Coronary artery (tissue), 2 donors: ENCODE results near the gene CCDC78.

Experiments
- DNase-seq: peaks from one replicate; pipeline ENCODE4 v3.0.0-alpha.2; 2017; ENCODE audit warnings: low spot score
- H3K27ac ChIP-seq, 2 donors: fragments of 200-600 bp; sonication (generic); one replicate each; pipeline ENCODE4 v1.5.1; 2016 to 2019
- H3K4me3 ChIP-seq: fragments of 200-600 bp; sonication (generic); 2 replicates; pipeline ENCODE4 v1.5.1; 2016; ENCODE audit warnings: mild to moderate bottlenecking, moderate library complexity
- TF ChIP-seq, protein P1 (sequence below): fragments of 200-600 bp; sonication (generic); IDR thresholded peaks from one replicate; pipeline ENCODE4 v1.5.1; 2019; ENCODE audit warnings: antibody characterized with exemption

The CCDC78 gene

DNA sequence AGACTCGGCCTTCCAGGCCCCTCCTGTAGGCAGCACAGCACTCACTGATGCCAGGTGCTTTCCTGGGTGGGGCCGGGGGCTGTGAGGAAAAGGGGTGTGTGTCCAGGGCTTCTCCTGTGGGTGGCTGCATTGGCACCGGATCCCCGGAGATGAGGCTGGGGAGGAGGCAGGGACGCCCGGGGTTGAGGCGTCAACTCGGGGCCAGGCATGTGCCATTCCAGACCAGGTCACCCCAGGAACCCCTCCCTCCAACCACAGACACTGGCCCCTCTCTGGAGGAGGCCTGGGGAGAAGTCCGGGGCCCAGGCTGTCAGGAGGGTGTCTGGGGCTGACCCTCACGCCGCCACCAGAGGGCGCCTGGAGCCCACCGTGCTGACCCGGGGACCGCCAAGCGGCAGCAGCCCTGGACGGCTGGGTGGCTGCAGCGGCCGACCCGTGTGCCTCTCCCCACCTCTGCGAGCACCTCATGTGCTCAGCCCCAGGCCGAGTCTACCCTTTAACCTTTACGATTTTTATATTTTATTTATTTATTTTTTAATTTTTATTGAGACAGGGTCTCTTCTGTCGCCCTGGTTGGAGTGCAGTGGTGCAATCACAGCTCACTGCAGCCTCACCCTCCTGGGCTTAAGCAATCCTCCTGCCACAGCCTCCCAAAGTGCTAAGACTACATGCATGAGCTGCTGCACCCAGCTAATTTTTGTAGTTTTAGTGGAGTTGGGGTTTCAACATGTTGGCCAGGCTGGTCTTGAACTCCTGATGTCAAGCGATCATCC is 14.5 kb downstream of the CCDC78 start:
- Histone ChIP-seq H3K4me3 (no peak overlapping the region), H3K27ac (no peak overlapping the region)
- TF ChIP-seq, protein P1, sequence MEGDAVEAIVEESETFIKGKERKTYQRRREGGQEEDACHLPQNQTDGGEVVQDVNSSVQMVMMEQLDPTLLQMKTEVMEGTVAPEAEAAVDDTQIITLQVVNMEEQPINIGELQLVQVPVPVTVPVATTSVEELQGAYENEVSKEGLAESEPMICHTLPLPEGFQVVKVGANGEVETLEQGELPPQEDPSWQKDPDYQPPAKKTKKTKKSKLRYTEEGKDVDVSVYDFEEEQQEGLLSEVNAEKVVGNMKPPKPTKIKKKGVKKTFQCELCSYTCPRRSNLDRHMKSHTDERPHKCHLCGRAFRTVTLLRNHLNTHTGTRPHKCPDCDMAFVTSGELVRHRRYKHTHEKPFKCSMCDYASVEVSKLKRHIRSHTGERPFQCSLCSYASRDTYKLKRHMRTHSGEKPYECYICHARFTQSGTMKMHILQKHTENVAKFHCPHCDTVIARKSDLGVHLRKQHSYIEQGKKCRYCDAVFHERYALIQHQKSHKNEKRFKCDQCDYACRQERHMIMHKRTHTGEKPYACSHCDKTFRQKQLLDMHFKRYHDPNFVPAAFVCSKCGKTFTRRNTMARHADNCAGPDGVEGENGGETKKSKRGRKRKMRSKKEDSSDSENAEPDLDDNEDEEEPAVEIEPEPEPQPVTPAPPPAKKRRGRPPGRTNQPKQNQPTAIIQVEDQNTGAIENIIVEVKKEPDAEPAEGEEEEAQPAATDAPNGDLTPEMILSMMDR = peak; percentile 86
- DNase-seq = no peak

DNA sequence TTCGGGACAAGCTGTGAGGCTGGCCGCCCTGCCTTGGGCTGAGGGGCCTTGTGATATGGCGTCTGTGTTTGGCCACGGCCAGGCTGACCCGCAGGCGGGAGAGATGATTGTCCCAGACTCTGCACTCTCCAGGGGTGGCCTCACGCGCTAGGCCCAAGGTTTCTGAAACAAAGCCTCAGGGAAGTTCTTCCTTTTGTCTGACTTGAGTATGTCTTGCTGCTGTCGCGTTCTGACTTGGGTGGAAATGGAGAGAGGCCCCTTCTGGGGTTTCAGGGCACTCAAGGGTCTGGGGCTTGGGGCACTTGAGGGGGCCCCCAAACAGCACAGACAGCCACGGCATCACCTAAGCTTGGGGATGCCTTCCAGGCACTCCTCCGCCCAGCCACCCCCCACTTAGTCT is 15.2 kb downstream of the CCDC78 start:
- no peak for DNase-seq
- TF ChIP-seq, protein P1 = no peak
- no peak overlapping the region for H3K27ac ChIP-seq
- no peak overlapping the region for H3K4me3 ChIP-seq

DNA sequence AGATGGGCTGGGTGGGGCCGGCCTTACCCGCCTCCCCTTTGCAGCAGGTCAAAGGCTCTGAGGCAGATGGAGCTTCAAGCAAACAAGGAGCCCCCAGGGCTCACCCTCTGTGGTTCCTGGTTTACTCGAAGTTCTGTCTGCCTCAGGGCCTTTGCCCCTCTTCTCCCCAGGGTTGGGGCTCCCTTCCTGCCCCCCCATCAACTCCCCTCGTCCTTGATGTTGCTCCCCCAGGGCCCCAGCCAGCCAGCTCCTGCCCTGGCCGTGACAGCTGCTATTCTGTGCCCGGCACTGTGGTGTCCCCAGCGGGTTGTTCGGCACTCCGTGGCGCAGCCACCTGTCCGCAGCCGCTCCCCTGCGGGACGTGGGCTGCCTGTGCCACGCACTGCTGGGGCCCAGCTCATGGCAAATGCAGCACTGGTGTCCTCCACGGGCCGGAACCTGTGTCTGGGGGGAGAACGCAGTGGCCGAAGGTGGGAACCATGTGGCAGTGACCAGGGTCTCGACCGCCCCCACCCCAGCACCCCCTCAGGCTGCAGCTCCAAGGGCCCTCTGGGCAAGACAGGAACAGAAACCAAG is 15.7 kb downstream of the CCDC78 start:
- no peak for DNase-seq
- no peak overlapping the region for H3K27ac ChIP-seq
- no peak overlapping the region for H3K4me3 ChIP-seq
- TF ChIP-seq, protein P1 = no peak

DNA sequence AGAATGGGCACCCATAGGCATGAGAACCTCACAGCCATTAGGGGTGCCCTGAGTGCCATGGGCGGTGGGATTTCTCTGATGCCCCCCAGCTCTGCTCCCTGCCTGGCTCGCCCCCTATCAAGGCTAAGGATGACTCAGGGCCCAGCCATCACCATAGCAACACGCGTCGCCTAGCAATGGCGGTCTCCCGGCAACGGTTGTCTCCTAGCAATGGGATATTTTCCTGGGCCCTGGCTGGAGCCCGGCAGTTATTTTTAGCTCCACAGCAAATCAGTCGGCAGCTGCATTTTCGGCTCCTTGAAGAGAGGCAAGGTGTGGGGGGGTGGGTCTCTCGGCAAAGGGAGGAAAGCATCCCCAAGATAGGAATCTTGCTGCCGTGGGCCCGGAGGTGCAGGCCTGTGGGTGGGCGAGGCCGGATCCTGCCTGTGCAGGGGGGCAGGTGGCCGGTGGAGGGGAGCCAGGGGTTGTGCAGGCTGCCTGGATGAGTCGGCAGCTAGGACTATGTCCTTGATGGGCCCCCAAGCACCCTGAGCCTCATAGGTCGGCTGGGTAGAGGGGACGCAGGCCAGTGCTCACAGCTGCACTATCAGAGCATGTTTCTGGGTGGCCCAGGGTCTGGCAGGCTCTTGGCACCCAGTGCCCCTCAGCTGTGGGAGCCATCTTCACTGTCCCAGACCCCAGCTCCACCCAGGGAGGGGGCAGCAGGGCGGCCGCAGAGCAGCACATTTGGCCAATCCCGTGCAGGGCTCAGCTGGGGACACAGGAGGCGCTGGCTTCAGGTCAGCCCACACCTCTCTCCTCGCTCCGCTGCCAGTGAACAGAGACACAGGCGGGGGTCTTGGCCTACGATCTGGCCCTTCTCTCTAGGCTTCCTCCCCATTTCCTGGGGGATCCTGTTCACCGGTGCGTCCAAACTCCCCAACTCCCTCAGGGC is 16.4 kb downstream of the CCDC78 start:
- no peak overlapping the region for H3K4me3 ChIP-seq
- DNase-seq = no peak
- no peak overlapping the region for H3K27ac ChIP-seq
- TF ChIP-seq, protein P1 = no peak

DNA sequence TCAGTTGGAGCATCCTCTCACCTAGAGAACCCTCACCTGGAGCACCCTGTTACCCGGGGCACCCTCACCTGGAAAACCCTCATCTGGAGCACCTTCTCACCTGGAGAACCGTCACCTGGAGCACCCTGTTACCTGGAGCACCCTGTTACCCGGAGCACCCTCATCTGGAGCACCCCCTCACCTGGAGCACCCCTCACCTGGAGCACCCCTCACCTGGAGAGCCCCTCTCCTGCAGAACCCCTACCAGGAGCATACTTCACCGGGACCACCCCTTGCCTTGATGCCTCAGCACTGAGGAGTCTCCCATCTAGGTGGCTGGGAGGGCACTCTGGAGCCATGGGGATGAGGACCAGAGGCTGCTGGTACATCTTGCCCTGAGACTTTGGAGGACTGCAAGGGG is 17.3 kb downstream of the CCDC78 start:
- no peak overlapping the region for H3K4me3 ChIP-seq
- no peak for DNase-seq
- H3K27ac ChIP-seq = no peak overlapping the region
- TF ChIP-seq, protein P1 = no peak

DNA sequence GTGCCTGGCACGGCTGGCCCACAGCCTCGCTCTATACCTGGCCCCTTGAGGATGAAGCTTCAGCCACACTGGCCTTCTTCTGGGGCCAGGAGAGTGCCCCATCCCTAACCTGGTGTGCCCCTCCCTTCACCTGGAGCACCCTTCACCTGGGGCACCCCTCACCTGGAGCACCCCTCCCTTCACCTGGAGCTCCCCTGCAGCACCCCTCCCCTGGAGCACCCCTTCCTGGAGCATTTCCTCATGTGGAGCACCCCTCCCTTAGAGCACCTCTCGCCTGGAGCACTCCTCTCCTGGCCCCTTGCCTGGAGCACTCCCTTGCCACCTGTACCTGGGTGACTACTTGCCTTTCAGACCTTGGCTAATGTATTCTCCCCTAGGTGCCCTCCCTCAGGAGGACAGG is 18.2 kb downstream of the CCDC78 start:
- DNase-seq = no peak
- TF ChIP-seq, protein P1 = no peak
- Histone ChIP-seq H3K27ac (no peak overlapping the region), H3K4me3 (no peak overlapping the region)
